SU-DHL-6 (cell line): ENCODE measurements around the gene IKBKE.

Experiments used
- CTCF ChIP-seq: fragments of 200-600 bp; sonication (generic); IDR thresholded peaks from one replicate; pipeline ENCODE4 v1.5.1; 2017; ENCODE audit warnings: antibody characterized with exemption, mild to moderate bottlenecking, low read length, moderate library complexity; ENCODE audit not compliant: insufficient read depth, poor library complexity, severe bottlenecking
- EZH2phosphoT487 ChIP-seq: fragments of 200-600 bp; sonication (generic), shearing (Covaris generic); conservative IDR thresholded peaks from 2 replicates; pipeline ENCODE4 v1.6.1; 2018; ENCODE audit warnings: mild to moderate bottlenecking, antibody characterized with exemption, low read length, moderate library complexity, mixed read lengths

DNA sequence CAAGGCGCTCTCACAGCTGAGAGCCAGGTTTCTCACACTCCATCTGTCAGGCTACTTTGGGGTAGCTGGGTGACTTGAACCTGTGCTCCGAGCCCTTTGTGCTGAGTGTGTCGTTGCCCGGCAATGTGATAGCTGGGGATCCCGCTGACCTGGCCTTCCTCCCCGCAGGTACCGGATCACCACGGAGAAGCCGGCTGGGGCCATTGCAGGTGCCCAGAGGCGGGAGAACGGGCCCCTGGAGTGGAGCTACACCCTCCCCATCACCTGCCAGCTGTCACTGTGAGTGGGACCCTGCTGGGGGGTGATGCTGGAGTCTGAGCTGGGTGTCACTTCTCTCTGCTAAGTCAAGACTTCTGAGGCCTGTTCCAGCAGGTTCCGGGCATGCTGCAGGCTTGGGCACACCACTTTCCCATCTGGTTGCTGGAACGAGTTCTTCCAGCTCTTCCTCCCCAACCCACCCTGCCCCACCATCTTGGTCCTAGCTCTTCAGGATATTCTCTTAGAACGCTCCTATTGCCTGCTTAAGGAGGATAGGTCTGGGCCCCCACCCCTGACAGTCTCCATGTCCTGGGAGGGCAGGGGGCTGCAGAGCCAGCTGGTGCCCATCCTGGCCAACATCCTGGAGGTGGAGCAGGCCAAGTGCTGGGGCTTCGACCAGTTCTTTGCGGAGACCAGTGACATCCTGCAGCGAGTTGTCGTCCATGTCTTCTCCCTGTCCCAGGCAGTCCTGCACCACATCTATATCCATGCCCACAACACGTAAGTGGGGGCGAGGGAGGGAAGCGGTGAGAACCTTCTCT is 7.5 kb downstream of the IKBKE start:
- TF ChIP-seq CTCF: no peak
- no peak for TF ChIP-seq EZH2phosphoT487
